Activated gamma-delta T cell treated with Interleukin-2 at 50 U/mL for 16 hours (primary cell): Measurements from ENCODE around the gene TXNDC17.
"Not testable (repeated sequence)": the region's sequence is repeated elsewhere in the genome, so short reads cannot be mapped to it uniquely, and the experiment has no call there.

Experiments used
- DNase-seq: peaks from one replicate; pipeline ENCODE4 v3.0.0-alpha.2; 2020

Gene TXNDC17

GRCh38 chr17:6638046-6638908, 2.6 kb upstream of the TXNDC17 start:
- DNase-seq, result no peak

- DNase-seq, result no peak
These were observed 1.8 kb upstream of the TXNDC17 start for GRCh38 chr17:6639014-6639585.

DNA sequence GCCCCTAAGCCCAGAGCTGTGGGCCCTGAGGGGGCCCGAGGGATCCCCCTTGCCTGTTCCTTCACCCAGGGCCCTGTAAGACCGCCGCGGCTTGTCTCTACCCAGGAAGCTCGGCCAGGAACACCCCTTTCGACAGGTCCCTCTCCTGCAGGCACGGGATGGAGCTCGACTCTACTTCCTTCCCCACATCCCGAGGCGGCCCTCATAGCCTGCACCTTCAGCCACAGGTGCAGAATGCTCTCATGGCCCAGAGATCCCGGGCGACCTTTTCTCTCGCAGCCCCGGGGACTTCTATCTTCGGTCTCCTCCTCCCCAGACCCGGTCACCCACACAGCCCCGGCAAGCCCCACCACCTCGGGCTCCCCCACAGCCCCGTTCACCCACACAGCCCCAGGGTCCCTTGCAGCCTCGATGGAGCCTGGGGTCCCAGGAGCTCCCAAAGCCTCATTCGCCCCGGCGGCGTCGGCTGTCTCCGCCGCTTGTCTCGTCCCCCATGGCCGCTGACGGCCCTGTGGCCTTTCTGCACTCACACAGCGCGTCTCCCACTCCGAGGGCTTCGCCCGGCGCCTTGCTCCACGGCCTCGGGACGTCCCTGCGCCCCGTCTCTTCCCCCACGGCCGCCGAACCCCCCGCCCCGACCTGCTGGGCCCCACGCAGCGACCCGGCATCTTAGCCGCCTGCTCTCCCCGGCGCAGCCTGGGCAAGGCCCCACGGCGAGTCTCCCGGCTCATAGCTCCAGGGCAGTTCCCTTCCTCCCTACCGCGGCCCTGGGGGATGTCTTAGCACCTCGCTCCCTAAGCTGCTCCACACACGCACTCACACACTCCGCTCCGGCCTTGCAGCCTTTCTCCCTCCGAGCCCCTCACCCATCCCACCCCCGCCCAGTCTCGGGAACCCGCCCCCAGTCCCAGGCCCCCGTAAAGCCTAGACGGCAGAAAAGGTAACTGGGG, 999 bp upstream of the TXNDC17 start:
- DNase-seq, result no peak

DNA sequence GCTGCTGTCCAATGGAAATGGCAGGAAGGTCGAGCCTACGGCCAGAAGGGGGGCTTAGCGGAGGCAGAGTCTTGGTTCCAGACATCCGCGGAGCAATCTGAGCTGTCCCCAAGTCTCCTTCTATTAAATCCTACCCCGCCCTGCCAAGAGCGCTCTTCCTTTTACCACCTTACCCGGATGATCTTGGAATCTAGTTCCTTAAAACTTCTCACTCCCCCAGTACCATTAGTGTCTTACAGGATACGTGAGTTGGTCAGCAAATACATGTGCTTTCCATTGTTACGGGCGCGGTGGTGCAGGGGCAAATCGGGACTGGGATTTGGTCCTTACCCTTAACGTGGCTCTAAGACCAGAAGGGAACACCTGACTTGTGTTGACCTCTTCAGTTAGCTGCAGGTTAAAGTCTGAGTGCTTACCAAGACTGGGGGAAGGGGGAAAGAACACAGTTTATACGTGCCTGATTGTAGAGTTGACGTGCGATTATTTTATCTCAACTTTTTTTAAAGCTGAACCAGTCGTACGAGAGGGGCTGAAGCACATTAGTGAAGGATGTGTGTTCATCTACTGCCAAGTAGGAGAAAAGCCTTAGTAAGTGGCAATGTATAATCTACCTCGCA, 495 bp downstream of the TXNDC17 start:
- DNase-seq, result no peak

GRCh38 chr17:6642592-6642991, 1.7 kb downstream of the TXNDC17 start:
- DNase-seq, result no peak

DNA sequence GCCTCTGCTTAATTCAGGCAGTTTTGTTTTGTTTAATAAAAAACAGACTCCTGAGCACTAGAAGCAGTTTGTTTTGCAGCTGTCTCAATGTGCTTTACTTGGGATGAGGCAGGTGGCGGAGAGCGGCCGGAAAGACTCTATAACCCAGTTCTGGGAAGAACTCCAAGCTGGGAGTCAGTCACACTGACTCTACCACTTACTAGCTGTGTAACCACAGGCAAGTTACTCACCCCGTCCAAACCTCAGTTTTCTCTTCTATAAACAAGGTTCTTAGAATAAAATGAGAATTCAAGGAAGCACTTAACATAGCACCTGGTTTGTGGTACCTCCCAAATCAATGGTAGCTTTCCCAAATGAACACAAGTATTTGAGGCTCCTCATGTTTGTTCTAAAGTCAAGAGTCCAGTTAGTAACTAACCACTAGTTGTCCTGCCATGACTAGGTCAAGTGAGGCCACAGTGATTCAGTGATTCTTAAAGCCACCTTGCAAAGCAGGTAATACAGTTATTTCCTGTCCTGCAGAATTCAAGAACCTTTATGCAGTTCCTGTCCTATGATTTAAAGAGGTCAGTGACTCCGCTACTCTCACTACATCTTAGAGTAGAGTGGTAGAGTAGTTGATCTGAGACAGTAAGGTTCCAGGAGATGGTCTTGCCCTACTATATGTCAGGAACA, 2.7 kb downstream of the TXNDC17 start:
- DNase-seq, result no peak

DNA sequence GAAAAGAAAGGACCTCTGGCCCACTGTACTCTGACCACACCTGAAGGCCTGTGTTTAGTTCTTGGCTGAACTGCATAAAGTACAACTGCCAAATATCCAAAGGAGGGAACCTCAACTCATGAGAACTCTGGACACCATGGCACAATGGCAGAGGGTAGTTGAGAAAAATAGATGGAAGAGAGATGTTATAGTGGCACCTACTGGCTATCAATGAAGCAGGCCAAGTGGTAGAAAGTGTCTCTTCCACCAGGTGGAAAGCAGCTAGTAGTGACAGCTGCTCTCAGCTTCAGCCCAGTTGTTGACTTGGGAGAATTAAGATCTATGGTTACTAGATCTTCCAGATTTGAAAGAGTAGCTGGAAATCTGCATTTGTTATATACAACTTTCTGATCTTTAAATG, 7.3 kb downstream of the TXNDC17 start:
- DNase-seq, result no peak

DNA sequence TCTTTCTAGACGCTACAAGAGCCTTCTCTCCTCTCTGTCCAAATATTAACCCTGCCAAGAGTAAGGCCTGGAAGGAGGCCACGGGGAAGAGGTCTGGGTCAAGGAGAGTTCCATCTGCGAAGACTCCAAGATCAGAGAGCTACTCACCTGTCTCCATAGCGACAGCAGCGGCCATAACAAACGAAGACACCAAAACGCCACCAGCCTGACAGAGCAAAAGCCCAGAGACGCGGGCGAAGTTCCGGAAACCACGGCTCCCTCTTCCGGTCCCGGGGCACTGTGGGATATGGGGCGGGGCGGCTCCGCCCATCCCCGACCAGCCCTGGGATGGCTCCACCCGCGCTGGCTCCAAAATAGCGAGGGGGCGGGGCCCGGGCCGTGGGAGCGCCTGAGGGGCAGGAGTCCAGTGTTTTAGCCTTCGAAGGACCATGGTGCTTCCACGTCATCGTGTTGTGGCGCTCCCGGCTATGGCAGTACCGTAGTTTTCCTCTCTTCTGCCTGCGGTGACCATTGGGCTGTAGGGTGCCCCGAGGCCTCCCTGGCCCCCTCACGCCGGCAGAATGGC, 10.6 kb downstream of the TXNDC17 start, which contains the start of the genes C17orf100 and MED31:
TSS of gene C17orf100 (plus strand) at position 409 of the 565 bp plus-strand sequence. CDS start at position 561, 152 bp downstream.
TSS of gene MED31 (minus strand) at position 252 of the 565 bp plus-strand sequence. CDS start at position 175, 77 bp downstream.
- peak; percentile 92 for DNase-seq

DNA sequence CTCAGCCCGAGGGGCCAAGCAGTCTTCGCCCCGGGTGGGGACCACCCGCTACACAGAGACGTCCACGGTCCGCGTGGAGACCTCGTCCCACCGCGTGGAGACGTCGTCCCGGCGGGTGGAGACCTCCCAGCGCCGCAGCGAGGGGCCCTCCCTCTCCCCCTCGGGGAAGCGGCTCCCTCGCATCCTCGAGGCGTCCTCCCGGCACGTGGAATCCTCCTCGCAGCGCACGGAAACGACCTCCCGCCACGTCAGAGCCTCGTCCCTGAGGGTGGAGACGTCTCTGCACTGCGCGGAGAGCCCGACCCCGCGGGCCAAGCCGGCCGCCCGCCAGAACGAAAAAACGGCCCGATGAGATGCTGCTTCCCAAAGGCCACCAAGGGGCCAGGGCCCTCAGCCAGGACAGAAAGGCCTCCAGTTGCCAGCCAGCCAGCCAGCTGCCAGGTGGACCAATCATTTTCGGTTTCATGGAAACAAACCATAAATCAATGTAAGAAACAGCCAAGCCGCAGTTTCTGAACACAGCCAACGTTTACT, 11.1 kb downstream of the TXNDC17 start:
- no peak for DNase-seq

GRCh38 chr17:6654841-6655731, 14.2 kb downstream of the TXNDC17 start:
- DNase-seq, result no peak

GRCh38 chr17:6655732-6656361, 15.0 kb downstream of the TXNDC17 start:
- DNase-seq, result not testable (repeated sequence)

GRCh38 chr17:6656797-6657632, 16.2 kb downstream of the TXNDC17 start:
- DNase-seq, result peak; percentile 58

DNA sequence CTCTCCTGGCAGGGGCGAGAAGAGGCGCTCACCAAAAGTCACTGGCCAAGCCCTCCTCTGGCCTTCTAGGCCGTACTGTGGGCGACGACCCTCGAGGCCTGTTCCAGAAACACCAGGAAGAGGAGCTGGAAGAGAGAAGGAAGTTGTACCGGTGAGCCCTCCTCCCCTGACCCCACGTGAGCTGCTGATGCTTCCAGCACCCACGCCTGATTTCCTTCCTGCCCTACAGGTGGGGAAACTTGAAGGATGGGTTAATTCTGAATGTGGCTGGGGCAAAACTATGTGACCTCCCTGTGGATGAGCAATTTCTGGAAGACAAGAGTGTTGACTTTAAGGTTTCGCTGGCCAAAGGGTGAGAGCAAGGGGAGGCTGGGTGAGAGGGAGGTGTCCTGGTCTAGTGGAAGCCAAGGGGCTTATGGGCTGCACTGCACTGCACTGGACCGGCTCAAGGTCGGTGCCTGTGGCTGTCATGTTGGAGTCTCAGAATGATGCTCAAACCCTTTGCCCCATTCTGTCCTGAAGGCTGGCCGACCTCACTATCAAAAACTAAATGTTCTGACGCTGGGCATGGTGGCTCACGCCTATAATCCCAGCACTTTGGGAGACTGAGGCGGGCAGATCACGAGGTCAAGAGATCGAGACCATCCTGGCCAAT, 16.9 kb downstream of the TXNDC17 start:
- DNase-seq, result no peak

DNA sequence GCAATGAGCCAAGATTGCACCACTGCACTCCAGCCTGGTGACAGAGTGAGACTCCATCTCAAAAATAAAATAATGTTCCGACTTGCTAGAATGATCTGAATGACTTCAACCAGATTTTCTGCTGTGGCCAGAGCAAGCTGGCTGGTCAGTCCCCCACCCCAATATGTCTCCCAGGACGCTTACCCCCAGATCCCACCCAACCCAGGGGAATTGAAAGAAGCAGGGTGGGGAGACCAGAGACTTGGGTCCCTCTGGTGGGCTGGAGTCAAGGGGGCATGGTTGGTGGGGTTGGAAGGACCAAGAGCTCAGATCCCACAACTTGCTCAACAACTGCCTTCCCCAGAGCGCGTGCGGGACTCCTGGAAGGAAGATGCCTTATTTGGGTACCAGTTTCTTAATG, 17.6 kb downstream of the TXNDC17 start:
- DNase-seq, result not testable (repeated sequence)

DNA sequence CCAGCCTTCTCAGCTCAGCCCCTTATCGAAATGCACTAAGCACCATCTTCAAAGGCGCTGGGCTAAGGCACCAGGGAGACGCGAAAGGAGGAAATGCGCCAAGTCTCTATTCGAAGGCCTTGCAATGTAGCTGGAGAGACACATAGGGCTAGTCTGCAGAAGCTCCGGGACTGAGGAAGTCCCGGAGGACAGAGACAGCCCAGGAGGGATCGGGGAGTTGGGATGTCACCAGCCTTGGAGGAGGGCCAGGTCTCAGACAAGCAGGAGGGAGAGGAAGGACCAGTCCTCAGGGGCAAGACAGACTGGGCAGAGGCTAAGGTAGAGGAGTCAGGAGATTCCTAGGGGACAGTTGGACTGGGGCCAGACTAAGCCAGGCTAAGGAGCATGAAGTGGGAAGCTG, 19.2 kb downstream of the TXNDC17 start:
- no peak for DNase-seq

- DNase-seq, result no peak
These were observed 20.1 kb downstream of the TXNDC17 start for GRCh38 chr17:6660805-6661463.

DNA sequence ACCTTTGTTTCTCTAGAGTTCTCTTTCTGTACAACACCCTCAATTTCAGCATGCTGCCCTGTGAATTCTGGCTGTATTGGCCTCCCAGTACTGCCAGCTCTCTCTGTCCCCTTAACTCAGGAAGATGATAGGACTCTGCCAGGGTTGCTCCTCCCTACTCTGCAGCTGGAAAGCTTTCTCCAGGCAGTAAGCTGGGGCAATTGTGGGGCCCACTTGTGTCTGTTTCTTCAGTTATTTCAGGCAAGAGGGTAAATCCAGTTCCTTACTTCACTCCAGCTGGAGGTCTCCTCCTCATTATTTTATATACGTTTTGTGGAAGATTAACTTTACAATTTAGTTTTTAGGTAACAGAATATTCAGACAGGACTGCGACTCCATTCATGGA, 20.6 kb downstream of the TXNDC17 start:
- DNase-seq, result no peak

GRCh38 chr17:6663200-6663599, 22.3 kb downstream of the TXNDC17 start:
- not testable (repeated sequence) for DNase-seq
